Thyroid gland (tissue), 4 donors: ENCODE results near the gene EXOC4. TPM values are rescaled to one million over a fixed set of nuclear protein-coding genes. Genes with fewer than 3 reads are reported as not detected.

Source experiments
- DNase-seq, 2 donors: peaks; one replicate each; pipeline ENCODE4 v3.0.0-alpha.2; 2019
- H3K27ac ChIP-seq, 3 donors: fragments of 200-600 bp; sonication (generic); 1 replicate in 2 of 3; 2 replicates in 1 of 3; pipeline ENCODE4 v1.5.1; 2016 to 2019; ENCODE audit warnings: mild to moderate bottlenecking in 1 of 3, moderate library complexity in 1 of 3
- H3K27me3 ChIP-seq: fragments of 200-600 bp; sonication (generic); one replicate; pipeline ENCODE4 v1.5.1; 2019
- H3K36me3 ChIP-seq, 2 donors: fragments of 200-600 bp; sonication (generic); one replicate each; pipeline ENCODE4 v1.5.1; 2016 to 2019
- H3K4me1 ChIP-seq, 2 donors: fragments of 200-600 bp; sonication (generic); one replicate each; pipeline ENCODE4 v1.5.1; 2017 to 2019
- H3K4me3 ChIP-seq, 3 donors: fragments of 200-600 bp; sonication (generic); replicated peaks in 1 of 3; 1 replicate in 2 of 3; 2 replicates in 1 of 3; pipeline ENCODE4 v1.5.1; 2016; ENCODE audit warnings: mild to moderate bottlenecking in 1 of 3
- H3K9me3 ChIP-seq: fragments of 200-600 bp; sonication (generic); one replicate; pipeline ENCODE4 v1.5.1; 2017
- CTCF ChIP-seq, 6 experiments: fragments of 200-600 bp in 3 of 6; fragments of 450-650 bp in 3 of 6; sonication (generic) in 3 of 6; IDR thresholded peaks; one replicate each; pipeline ENCODE4 v1.5.1; 2016 to 2019; ENCODE audit warnings: antibody characterized with exemption in 6 of 6, mild to moderate bottlenecking in 2 of 6, inconsistent platforms in 1 of 6, moderate library complexity in 1 of 6
- POLR2A ChIP-seq, 2 donors: fragments of 450-650 bp; IDR thresholded peaks; one replicate each; pipeline ENCODE4 v1.6.1; 2017; ENCODE audit warnings: antibody characterized with exemption in 2 of 2, mild to moderate bottlenecking in 2 of 2, moderate library complexity in 1 of 2
- WGBS, 2 donors: methylation state at CpG; one replicate each; pipeline ENCODE4 v1.1.5; 2017; 5-methylcytosine and 5-hydroxymethylcytosine counted together
- intact Hi-C: fragments of 100-400 bp; cut with DNase I; formaldehyde crosslinking; loops from one replicate; pipeline ENCODE4 v1.15.1; 2023
- total RNA-seq, 4 donors: library from RNA; depleted of rRNA; stranded (reverse); fragments of >200 nt; gene quantifications; one replicate each; pipeline ENCODE4 v1.2.3, GENCODE V29; 2016

Gene EXOC4
- total RNA-seq, 4 donors from 2014 or later = 74.0 to 116 (median 107) TPM

GRCh38 chr7:134078991-134079390 is 826.1 kb downstream of the EXOC4 start:
- no peak overlapping the region for H3K4me3 ChIP-seq
- no peak overlapping the region for H3K27ac ChIP-seq
- no peak for DNase-seq
- H3K4me1 ChIP-seq = no peaks in the 10 kb centered on the region
- 59 to 70% methylated on average over 2 of the region's 2 CpGs for WGBS, 2 donors
- H3K27me3 ChIP-seq = no peaks in the 10 kb centered on the region
- intact Hi-C loops = no loop called here
- no peaks in the 10 kb centered on the region for H3K36me3 ChIP-seq
- H3K9me3 ChIP-seq = no peaks in the 10 kb centered on the region
- no peak for TF ChIP-seq POLR2A (IDR thresholded peaks at IDR 0.05)
- TF ChIP-seq CTCF (IDR thresholded peaks at IDR 0.05) = no peak

GRCh38 chr7:134081695-134082094 is 828.8 kb downstream of the EXOC4 start:
- Histone ChIP-seq H3K4me3 (no peak overlapping the region), H3K36me3 (no peaks in the 10 kb centered on the region), H3K4me1 (no peaks in the 10 kb centered on the region), H3K27me3 (no peaks in the 10 kb centered on the region), H3K27ac (no peak overlapping the region), H3K9me3 (no peaks in the 10 kb centered on the region)
- TF ChIP-seq CTCF (IDR thresholded peaks at IDR 0.05) (no peak), POLR2A (IDR thresholded peaks at IDR 0.05) (no peak)
- DNase-seq = no peak
- 97% methylated on average over 1 of the region's 1 CpG for WGBS, 2 donors
- intact Hi-C loops = no loop called here

GRCh38 chr7:134083766-134084487 is 831.0 kb downstream of the EXOC4 start:
- Histone ChIP-seq H3K9me3 (no peaks in the 10 kb centered on the region), H3K4me1 (no peaks in the 10 kb centered on the region), H3K27me3 (no peaks in the 10 kb centered on the region), H3K4me3 (no peak overlapping the region), H3K27ac (no peak overlapping the region), H3K36me3 (no peaks in the 10 kb centered on the region)
- no peak for TF ChIP-seq POLR2A (IDR thresholded peaks at IDR 0.05)
- no peak for TF ChIP-seq CTCF (IDR thresholded peaks at IDR 0.05)
- intact Hi-C loops = no loop called here
- WGBS, 2 donors = 80 to 88% methylated on average over 3 of the region's 3 CpGs
- DNase-seq = no peak

- WGBS, 2 donors = 85 to 86% methylated on average over 3 of the region's 3 CpGs
- Histone ChIP-seq H3K27ac (no peak overlapping the region), H3K9me3 (no peaks in the 10 kb centered on the region), H3K36me3 (no peaks in the 10 kb centered on the region), H3K4me1 (no peaks in the 10 kb centered on the region), H3K27me3 (no peaks in the 10 kb centered on the region), H3K4me3 (no peak overlapping the region)
- DNase-seq = no peak
- intact Hi-C loops = no loop called here
- TF ChIP-seq CTCF (IDR thresholded peaks at IDR 0.05) = no peak
- no peak for TF ChIP-seq POLR2A (IDR thresholded peaks at IDR 0.05)
These were observed 831.7 kb downstream of the EXOC4 start for GRCh38 chr7:134084488-134085144.

- no peak overlapping the region for H3K4me3 ChIP-seq
- H3K4me1 ChIP-seq = no peaks in the 10 kb centered on the region
- no peaks in the 10 kb centered on the region for H3K27me3 ChIP-seq
- no peak for DNase-seq
- no peak overlapping the region for H3K27ac ChIP-seq
- TF ChIP-seq POLR2A (IDR thresholded peaks at IDR 0.05) = no peak
- TF ChIP-seq CTCF (IDR thresholded peaks at IDR 0.05) = no peak
- intact Hi-C loops = no loop called here
- H3K9me3 ChIP-seq = no peaks in the 10 kb centered on the region
- H3K36me3 ChIP-seq = no peaks in the 10 kb centered on the region
These were observed 832.4 kb downstream of the EXOC4 start for GRCh38 chr7:134085311-134085710.
